Measurements from ENCODE around the gene PKDCC.

- TF ChIP-seq CTCF (IDR thresholded peaks at IDR 0.05; ENCODE audit: poor library complexity) (no peak), EZH2 (IDR thresholded peaks at IDR 0.05; ENCODE audit: borderline replicate concordance) (no peak)
These were observed 52.9 kb downstream of the PKDCC start for GRCh38 chr2:42100683-42101205.
